Tongue (tissue), 2 donors: Measurements from ENCODE around the gene SFT2D1. TPM values are rescaled to one million over a fixed set of nuclear protein-coding genes. Genes with fewer than 3 reads are reported as not detected.

Source experiments
- DNase-seq: peaks from one replicate; pipeline ENCODE4 v3.0.0-alpha.2; 2015
- total RNA-seq: library from RNA; depleted of rRNA; stranded (reverse); fragments of >200 nt; gene quantifications from one replicate; pipeline ENCODE4 v1.2.3, GENCODE V29; 2014

SFT2D1 gene
- total RNA-seq, 1 donor from 2014 or later = 30.5 TPM

DNA sequence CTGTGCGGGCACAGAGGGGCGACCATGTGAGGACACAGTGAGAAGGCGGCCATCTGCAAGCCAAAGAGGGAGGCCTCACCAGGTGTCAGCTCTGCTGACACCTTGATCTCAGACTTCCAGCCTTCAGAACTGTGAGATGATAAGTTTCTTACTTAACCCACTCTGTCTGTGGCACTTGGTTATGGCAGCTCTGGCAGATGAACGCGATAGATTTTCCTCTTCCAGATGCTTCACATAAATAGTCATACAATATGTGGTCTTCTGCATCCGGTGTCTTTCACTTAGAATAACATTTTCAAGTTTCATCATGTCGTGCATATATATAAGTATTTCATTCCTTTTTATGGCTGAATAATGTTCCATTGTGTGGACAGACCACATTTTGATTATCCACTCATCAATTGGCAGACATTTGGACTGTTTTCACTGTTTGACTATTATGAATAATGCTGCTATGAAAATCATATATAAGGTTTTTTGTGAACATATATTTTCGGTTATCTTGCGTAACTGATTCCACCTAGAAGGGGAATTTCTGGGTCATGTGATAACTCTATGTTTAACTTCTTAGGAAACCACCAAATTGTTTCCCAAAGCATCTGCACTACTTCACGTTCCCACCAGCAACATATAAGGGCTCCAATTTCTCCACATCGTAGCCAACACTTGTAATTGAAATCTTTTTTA lies 64.3 kb downstream of the SFT2D1 start:
- DNase-seq = no peak

DNA sequence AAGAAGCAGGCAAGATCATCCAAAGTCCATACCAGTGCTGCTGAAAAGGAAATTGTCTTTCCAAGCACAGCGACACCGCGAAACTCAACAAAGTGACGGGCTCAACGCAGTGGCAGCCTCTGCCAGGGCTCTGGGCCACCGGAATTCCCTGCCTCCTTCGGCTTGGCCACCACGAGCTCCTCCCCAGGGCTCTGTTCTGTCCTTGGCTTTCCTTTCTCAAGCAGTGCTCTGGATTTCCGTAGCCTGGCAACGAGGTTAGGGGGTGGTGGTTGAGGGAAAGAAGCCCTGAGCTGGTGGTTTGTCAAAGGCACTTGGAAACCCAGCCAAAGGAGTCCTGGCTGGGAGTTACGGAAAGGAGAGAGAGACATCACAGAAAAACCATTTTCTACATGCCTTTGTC lies 65.3 kb downstream of the SFT2D1 start:
- DNase-seq = no peak

DNA sequence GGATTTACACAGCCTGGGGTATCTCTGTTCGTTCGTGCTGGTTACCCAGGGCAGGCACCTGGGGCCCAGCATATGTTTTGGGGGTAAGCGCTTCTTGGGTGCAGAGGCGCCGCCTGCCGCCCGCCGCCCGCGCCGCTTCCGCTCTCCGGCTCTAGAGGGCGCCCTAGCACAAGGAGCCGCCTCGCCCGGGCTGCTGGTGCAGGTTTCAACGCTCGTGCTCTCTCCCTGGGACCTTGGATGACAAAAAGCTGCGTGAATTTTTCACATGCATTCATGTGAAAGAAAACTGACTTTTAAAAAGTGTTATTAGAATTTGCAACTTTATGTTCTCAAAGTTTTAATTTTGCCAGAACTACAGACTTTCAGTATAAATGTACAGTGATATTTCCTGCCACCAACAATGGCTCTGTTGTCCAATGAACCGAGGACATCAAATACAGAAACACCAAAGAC lies 66.6 kb downstream of the SFT2D1 start:
- peak; percentile 72 for DNase-seq

DNA sequence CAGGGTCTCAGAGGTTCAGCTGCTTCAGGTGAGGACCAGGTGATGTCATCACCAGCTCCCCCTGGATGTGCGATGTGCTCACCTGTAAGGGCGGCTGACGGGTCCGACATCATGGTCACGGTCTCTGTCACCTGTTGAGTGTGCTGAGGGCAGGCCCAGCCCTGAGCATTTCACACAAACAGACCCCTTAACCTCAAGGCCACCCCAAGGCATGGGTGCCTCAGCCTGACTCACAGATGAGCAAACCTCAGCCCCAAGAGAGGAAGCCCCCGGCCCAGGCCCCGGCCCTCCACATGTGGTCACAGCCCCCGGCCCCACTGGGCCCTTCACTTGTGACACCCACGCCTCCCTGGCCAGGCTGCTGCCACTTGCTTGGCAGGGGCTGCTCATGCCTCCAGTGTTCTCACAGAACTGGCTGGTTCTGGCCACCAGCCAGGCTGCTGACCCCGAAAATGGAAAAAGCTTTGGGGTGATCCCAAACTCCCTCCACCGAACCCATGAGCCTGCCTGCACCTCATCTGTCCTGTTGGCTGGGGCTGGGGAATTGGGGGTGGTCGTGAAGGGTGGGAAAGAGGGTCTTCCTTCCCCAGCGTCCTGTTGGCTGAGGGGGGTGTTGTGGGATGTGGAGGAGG lies 67.5 kb downstream of the SFT2D1 start:
- no peak for DNase-seq

DNA sequence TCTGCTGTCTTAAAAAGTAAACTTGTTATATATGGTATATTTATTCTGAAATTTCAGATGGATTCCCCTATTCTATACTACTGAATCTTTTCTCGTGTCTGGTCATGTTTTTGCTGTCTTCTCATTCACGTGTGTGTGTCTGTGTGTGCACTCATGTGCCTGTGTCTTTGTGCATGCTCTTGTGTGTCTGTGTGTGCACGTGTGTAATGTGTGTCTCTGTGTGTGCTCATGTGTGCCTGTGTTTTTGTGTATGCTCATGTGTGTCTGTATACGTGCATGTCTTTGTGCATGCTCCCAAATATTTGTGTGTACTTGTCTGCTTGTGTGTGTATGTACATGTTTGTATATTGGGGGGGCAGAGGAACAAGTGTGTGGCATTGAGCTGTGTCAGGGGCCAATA lies 68.2 kb downstream of the SFT2D1 start:
- no peak for DNase-seq

DNA sequence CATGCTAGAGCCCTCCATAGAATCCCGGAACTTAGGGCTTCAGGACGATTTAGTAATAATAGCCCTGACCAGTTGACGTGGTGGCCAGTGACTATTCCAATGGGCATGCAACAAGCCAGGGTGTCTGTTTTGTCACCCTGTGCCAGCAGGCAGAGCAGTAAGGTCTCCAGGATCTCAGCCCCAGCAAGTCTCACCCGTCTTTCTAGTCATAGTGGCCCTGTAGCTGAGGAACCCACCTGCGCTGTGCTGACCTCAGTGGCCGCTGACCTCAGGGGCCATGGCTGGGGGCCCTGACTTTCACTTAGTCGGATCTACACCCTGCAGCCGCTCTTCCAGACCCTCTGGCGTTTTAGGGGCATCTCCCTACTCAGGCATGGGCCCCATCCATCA lies 71.0 kb downstream of the SFT2D1 start:
- DNase-seq = no peak

DNA sequence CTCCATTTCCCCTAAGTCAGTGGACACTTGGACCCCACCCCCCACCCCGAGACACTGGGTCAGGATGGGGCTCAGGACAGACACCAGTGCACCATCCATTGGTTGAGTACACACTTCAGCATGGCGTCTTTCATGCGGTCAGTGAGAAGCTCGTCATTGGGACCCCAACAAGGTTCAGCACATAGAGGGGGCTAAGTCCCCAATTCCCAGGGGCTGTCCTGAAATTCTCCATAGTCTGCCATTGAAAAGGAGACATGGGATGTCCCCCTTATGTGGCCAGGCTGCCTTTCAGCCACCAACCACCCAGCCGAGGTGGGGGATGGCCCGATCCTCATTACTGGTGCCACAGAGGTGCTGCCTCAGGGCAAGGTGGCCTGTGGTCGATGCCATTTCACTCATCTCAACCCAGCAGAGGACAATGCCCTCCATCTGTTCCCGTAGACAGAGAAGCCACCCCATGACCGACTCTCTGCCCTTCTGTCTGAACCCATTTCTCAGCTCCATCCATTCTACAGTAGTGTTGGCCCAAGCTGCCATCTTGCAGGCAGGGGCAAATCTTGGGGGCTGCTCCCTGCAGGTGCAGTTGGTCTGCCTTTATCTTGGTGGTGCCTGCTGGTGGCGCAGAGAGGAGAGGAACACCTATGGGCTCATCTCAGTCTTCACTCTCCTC lies 71.5 kb downstream of the SFT2D1 start:
- DNase-seq = no peak

Other genes with a start within 250 kb of the SFT2D1 start
- not detected for gene TBXT, start 174.7 kb downstream of the SFT2D1 start, total RNA-seq
- gene PRR18, start 34.2 kb downstream of the SFT2D1 start, total RNA-seq = 0.10 TPM
- gene MPC1, start 40.4 kb upstream of the SFT2D1 start, total RNA-seq = 109 TPM
- gene RAMACL, start 244.1 kb upstream of the SFT2D1 start, total RNA-seq = 3.4 TPM